OCI-M2 (cell line): Measurements from ENCODE around the gene REC8.

Experiments
- DNase-seq: peaks from one replicate; lab custom pipeline; 2025; ENCODE audit not compliant: unreplicated experiment; lab: John Stamatoyannopoulos, UW

REC8 gene

GRCh38 chr14:24226473-24226872 is 54.6 kb downstream of the REC8 start:
- DNase-seq: no peak

- DNase-seq: no peak
Observed at GRCh38 chr14:24228902-24229301, 57.0 kb downstream of the REC8 start.
